GM21576 (cell line): Measurements from ENCODE around the gene GCSAM.
A peak's percentile ranks its signal among the peaks of the same experiment; 100 is the strongest.
"Not testable (repeated sequence)": the region's sequence is repeated elsewhere in the genome, so short reads cannot be mapped to it uniquely, and the experiment has no call there.

ENCODE experiments used
- ATAC-seq: cut with Tn5 transposase; IDR thresholded peaks from one replicate; pipeline ENCODE4 v1.9.1; 2021; ENCODE audit warnings: mild to moderate bottlenecking, moderate library complexity; ENCODE audit not compliant: unreplicated experiment

Gene GCSAM

DNA sequence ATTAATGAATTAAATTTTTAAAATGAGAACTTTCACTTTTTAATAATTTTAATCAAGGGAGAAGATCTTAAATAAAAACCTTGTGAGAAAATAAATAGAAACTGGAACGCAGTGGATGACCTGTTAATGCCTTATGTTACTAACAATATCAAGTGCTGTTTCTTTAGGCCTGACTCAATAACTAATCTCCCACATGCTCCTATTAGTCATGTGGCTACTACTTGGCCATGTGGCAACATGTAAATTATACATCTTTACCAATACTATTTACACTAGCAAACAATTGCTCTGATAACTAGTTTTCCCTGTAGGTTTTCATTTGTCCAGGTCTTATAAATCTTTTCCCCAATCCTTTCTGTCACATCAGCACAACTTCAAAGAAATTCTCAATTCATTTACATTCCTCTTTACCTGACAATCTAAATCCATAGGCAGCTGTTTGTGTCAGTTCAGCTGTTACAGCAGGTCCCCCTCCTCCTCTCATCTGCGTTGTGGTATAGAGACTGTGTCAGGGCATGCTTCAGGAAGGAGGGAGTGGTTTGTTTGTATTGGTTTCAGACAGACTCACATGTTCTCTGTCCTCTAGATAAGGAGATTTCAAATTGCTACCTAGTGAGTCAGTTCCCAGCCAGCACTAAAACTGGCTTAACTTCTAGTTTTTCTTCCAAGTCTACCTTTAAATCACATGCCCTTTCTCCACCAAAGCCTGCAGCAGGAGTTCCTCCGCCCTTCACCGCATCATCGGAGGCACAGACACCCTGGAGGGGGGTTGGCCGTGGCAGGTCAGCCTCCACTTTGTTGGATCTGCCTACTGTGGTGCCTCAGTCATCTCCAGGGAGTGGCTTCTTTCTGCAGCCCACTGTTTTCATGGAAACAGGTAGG is 58.2 kb downstream of the GCSAM start:
- ATAC-seq = peak; percentile 92

DNA sequence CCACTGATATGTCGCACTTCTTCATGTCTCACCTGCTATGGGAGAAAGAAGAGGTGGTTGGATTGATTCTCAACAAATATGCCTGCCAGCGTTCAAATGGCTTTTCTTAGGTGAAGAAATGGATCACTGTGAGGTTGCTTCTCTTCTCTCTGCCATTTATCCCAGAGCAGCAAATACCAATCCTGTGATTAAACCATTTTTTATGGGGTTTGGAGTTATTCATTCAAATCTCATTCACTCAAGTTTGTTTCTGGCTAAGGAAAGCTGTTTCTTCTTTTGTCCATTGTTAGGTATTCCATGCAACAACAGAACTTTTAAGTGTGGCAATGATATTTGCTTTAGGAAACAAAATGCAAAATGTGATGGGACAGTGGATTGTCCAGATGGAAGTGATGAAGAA is 59.0 kb downstream of the GCSAM start:
- ATAC-seq = no peak

DNA sequence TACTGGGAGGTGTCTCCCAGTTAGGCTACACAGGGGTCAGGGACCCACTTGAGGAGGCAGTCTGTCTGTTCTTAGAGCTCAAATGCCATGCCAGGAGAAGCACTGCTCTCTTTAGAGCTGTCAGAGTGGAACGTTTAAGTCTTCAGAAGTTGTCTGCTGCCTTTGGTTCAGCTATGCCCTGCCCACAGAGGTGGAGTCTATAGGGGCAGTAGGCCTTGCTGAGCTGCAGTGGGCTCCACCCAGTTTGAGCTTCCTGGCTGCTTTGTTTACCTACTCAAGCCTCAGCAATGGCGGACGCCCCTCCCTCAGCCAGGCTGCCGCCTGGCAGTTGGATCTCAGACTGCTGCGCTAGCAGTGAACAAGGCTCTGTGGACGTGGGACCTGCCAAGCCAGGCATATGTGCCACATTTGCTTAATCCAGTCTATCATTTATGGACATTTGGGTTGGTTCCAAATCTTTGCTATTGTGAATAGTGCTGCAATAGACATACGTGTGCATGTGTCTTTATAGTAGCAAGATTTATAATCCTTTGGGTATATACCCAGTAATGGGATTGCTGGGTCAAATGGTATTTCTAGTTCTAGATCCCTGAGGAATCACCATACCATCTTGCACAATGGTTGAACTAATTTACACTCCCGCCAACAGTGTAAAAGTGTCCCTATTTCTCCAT is 60.5 kb downstream of the GCSAM start:
- not testable (repeated sequence) for ATAC-seq
